Neural progenitor cell (in vitro differentiated cells): ENCODE data around the gene TTLL3. TPM values are rescaled to one million over a fixed set of nuclear protein-coding genes. Genes with fewer than 3 reads are reported as not detected.
A peak's percentile ranks its signal among the peaks of the same experiment; 100 is the strongest.
"Not testable (repeated sequence)": the region's sequence is repeated elsewhere in the genome, so short reads cannot be mapped to it uniquely, and the experiment has no call there.

Source experiments
- DNase-seq: peaks from one replicate; pipeline ENCODE4 v3.0.0-alpha.2; 2016; ENCODE audit warnings: low spot score
- H2AFZ ChIP-seq: fragments of 200-600 bp; sonication (generic); replicated peaks from 2 replicates; pipeline ENCODE4 v1.6.1; 2016; ENCODE audit warnings: antibody characterized with exemption
- H3F3A ChIP-seq: fragments of 200-600 bp; sonication (generic); 2 replicates; pipeline ENCODE4 v1.6.1; 2016; ENCODE audit warnings: antibody characterized with exemption, low read depth
- H3K27ac ChIP-seq: fragments of 200-600 bp; sonication (generic); 2 replicates; pipeline ENCODE4 v1.5.1; 2016; ENCODE audit warnings: mild to moderate bottlenecking
- H3K27me3 ChIP-seq: fragments of 200-600 bp; sonication (generic); 2 replicates; pipeline ENCODE4 v1.6.1; 2016; ENCODE audit warnings: mild to moderate bottlenecking, moderate library complexity
- H3K36me3 ChIP-seq: fragments of 200-600 bp; sonication (generic); 2 replicates; pipeline ENCODE4 v1.5.1; 2016
- H3K4me1 ChIP-seq: fragments of 200-600 bp; sonication (generic); 2 replicates; pipeline ENCODE4 v1.6.1; 2016; ENCODE audit warnings: mixed run types
- H3K4me2 ChIP-seq: fragments of 200-600 bp; sonication (generic); 2 replicates; pipeline ENCODE4 v1.6.1; 2016
- H3K4me3 ChIP-seq: fragments of 200-600 bp; sonication (generic); 2 replicates; pipeline ENCODE4 v1.5.1; 2016
- H3K79me2 ChIP-seq: fragments of 200-600 bp; sonication (generic); 2 replicates; pipeline ENCODE4 v1.6.1; 2016; ENCODE audit warnings: low read depth
- H3K9ac ChIP-seq: fragments of 200-600 bp; sonication (generic); 2 replicates; pipeline ENCODE4 v1.6.1; 2016
- H3K9me3 ChIP-seq: fragments of 200-600 bp; sonication (generic); 2 replicates; pipeline ENCODE4 v1.5.1; 2016; ENCODE audit warnings: low read depth
- H4K20me1 ChIP-seq: fragments of 200-600 bp; sonication (generic); 2 replicates; pipeline ENCODE4 v1.6.1; 2016; ENCODE audit warnings: low read depth
- H3K27ac Mint-ChIP-seq: 3 replicates; pipeline ENCODE4 v1.8.0; 2021; ENCODE audit warnings: mixed read lengths
- H3K27me3 Mint-ChIP-seq: 2 replicates; pipeline ENCODE4 v1.8.0; 2022; ENCODE audit warnings: low read depth, mild to moderate bottlenecking, inconsistent platforms, moderate library complexity, mixed read lengths; ENCODE audit not compliant: insufficient read depth
- H3K36me3 Mint-ChIP-seq: 3 replicates; pipeline ENCODE4 v1.8.0; 2021; ENCODE audit warnings: mixed read lengths
- H3K4me1 Mint-ChIP-seq: 3 replicates; pipeline ENCODE4 v1.8.0; 2021; ENCODE audit warnings: mixed read lengths
- H3K4me3 Mint-ChIP-seq: 3 replicates; pipeline ENCODE4 v1.8.0; 2021; ENCODE audit warnings: mild to moderate bottlenecking, moderate library complexity, mixed read lengths
- H3K9me3 Mint-ChIP-seq: 3 replicates; pipeline ENCODE4 v1.8.0; 2020; ENCODE audit warnings: mixed read lengths
- CTCF ChIP-seq: fragments of 200-600 bp; sonication (generic); IDR thresholded peaks from 2 replicates; pipeline ENCODE4 v1.5.1; 2017; ENCODE audit warnings: antibody characterized with exemption, mild to moderate bottlenecking
- EZH2 ChIP-seq: fragments of 200-600 bp; sonication (generic); IDR thresholded peaks from 2 replicates; pipeline ENCODE4 v1.6.1; 2017; ENCODE audit warnings: antibody characterized with exemption, mild to moderate bottlenecking, moderate library complexity
- EZH2phosphoT487 ChIP-seq: fragments of 200-600 bp; sonication (generic); IDR thresholded peaks from 2 replicates; pipeline ENCODE4 v1.6.1; 2017; ENCODE audit warnings: antibody characterized with exemption
- total RNA-seq: library from RNA; depleted of rRNA; stranded (reverse); fragments of >200 nt; gene quantifications from 2 replicates; pipeline ENCODE4 v1.2.3, GENCODE V29; 2015; ENCODE audit warnings: low replicate concordance

TTLL3 gene
- total RNA-seq, 1 donor from 2014 or later: 15.0 TPM

GRCh38 chr3:9863058-9863772 lies 53.2 kb downstream of the TTLL3 start:
- H3K27ac Mint-ChIP-seq: no peak overlapping the region
- peak overlapping the region; percentile 86 for H2AFZ ChIP-seq
- H3K36me3 ChIP-seq: no peaks in the 10 kb centered on the region
- H3K9me3 Mint-ChIP-seq: no peaks in the 10 kb centered on the region
- peaks cover 24% of the 10 kb centered on the region for H3K27me3 ChIP-seq
- H3K4me2 ChIP-seq: peak overlapping the region; percentile 75
- DNase-seq: no peak
- no peak overlapping the region for H3K27ac ChIP-seq
- peaks cover 9% of the 10 kb centered on the region for H3K27me3 Mint-ChIP-seq
- H3K9me3 ChIP-seq: no peaks in the 10 kb centered on the region
- H3K79me2 ChIP-seq: no peaks in the 10 kb centered on the region
- no peak overlapping the region for H3K9ac ChIP-seq
- TF ChIP-seq EZH2phosphoT487 (no peak), EZH2 (no peak), CTCF (no peak)
- H3K36me3 Mint-ChIP-seq: no peaks in the 10 kb centered on the region
- H3K4me3 Mint-ChIP-seq: no peak overlapping the region
- H3K4me1 ChIP-seq: peaks cover 13% of the 10 kb centered on the region
- H4K20me1 ChIP-seq: no peaks in the 10 kb centered on the region
- H3K4me1 Mint-ChIP-seq: peaks cover 28% of the 10 kb centered on the region
- H3F3A ChIP-seq: peaks cover 9% of the 10 kb centered on the region
- H3K4me3 ChIP-seq: peak overlapping the region; percentile 34

- Histone ChIP-seq H3F3A (peaks cover 9% of the 10 kb centered on the region), H2AFZ (peak overlapping the region; percentile 9), H3K9me3 (no peaks in the 10 kb centered on the region), H4K20me1 (no peaks in the 10 kb centered on the region), H3K4me2 (no peak overlapping the region), H3K79me2 (no peaks in the 10 kb centered on the region), H3K27me3 (peaks cover 24% of the 10 kb centered on the region), H3K4me3 (no peak overlapping the region), H3K9ac (no peak overlapping the region), H3K4me1 (peaks cover 13% of the 10 kb centered on the region), H3K36me3 (no peaks in the 10 kb centered on the region), H3K27ac (no peak overlapping the region)
- TF ChIP-seq EZH2phosphoT487: no peak
- TF ChIP-seq EZH2: no peak
- no peak for TF ChIP-seq CTCF
- H3K4me3 Mint-ChIP-seq: peak overlapping the region; percentile 33
- no peak for DNase-seq
- peak overlapping the region; percentile 63 for H3K27ac Mint-ChIP-seq
- no peaks in the 10 kb centered on the region for H3K36me3 Mint-ChIP-seq
- H3K9me3 Mint-ChIP-seq: no peaks in the 10 kb centered on the region
- peaks cover 20% of the 10 kb centered on the region for H3K4me1 Mint-ChIP-seq
- H3K27me3 Mint-ChIP-seq: peaks cover 9% of the 10 kb centered on the region
Observed at GRCh38 chr3:9864200-9864927, 54.3 kb downstream of the TTLL3 start.

GRCh38 chr3:9865125-9865637 lies 55.1 kb downstream of the TTLL3 start:
- not testable (repeated sequence) for H3K9me3 ChIP-seq, DNase-seq, H3K9ac ChIP-seq, H4K20me1 ChIP-seq, H3K79me2 ChIP-seq, H3K36me3 ChIP-seq, H3F3A ChIP-seq, H3K9me3 Mint-ChIP-seq, H3K27ac ChIP-seq, H3K36me3 Mint-ChIP-seq, H3K4me3 ChIP-seq, H3K4me3 Mint-ChIP-seq, H3K4me2 ChIP-seq, H2AFZ ChIP-seq
- Histone ChIP-seq H3K27me3 (peaks cover 24% of the 10 kb centered on the region), H3K4me1 (peaks cover 13% of the 10 kb centered on the region)
- Mint-ChIP-seq H3K27me3 (peaks cover 12% of the 10 kb centered on the region), H3K27ac (peak overlapping the region; percentile 63), H3K4me1 (peaks cover 19% of the 10 kb centered on the region)

GRCh38 chr3:9866639-9867038 lies 56.6 kb downstream of the TTLL3 start:
- no peak overlapping the region for H3K4me3 ChIP-seq
- no peaks in the 10 kb centered on the region for H3K9me3 ChIP-seq
- no peaks in the 10 kb centered on the region for H3K36me3 ChIP-seq
- H3K79me2 ChIP-seq: no peaks in the 10 kb centered on the region
- DNase-seq: no peak
- TF ChIP-seq EZH2phosphoT487 (no peak), EZH2 (no peak), CTCF (no peak)
- H3K9ac ChIP-seq: no peak overlapping the region
- Mint-ChIP-seq H3K4me1 (peaks cover 10% of the 10 kb centered on the region), H3K9me3 (no peaks in the 10 kb centered on the region), H3K36me3 (no peaks in the 10 kb centered on the region), H3K27me3 (peaks cover 12% of the 10 kb centered on the region), H3K4me3 (no peak overlapping the region), H3K27ac (no peak overlapping the region)
- no peak overlapping the region for H3K27ac ChIP-seq
- no peaks in the 10 kb centered on the region for H4K20me1 ChIP-seq
- no peak overlapping the region for H2AFZ ChIP-seq
- peaks cover 7% of the 10 kb centered on the region for H3F3A ChIP-seq
- no peak overlapping the region for H3K4me2 ChIP-seq
- peaks cover 20% of the 10 kb centered on the region for H3K27me3 ChIP-seq
- peaks cover 6% of the 10 kb centered on the region for H3K4me1 ChIP-seq
